Measurements from ENCODE around the gene PHKB.

PHKB gene

GRCh38 chr16:47567321-47567720, 106.2 kb downstream of the PHKB start:
- DNase-seq (ENCODE audit: low read depth, low spot score) = no peak

- no peak for DNase-seq (ENCODE audit: low read depth, low spot score)
These were observed 107.2 kb downstream of the PHKB start for GRCh38 chr16:47568351-47568750.

GRCh38 chr16:47571049-47571448, 109.9 kb downstream of the PHKB start:
- no peak for DNase-seq (ENCODE audit: low read depth, low spot score)

GRCh38 chr16:47571711-47572110, 110.6 kb downstream of the PHKB start:
- no peak for DNase-seq (ENCODE audit: low read depth, low spot score)

- peak; percentile 58 for DNase-seq (ENCODE audit: low read depth, low spot score)
These were observed 113.2 kb downstream of the PHKB start for GRCh38 chr16:47574091-47575054.

GRCh38 chr16:47577029-47577428, 115.9 kb downstream of the PHKB start:
- no peak for DNase-seq (ENCODE audit: low read depth, low spot score)

- DNase-seq (ENCODE audit: low read depth, low spot score) = no peak
These were observed 116.9 kb downstream of the PHKB start for GRCh38 chr16:47578033-47578432.

- peak; percentile 11 for DNase-seq (ENCODE audit: low read depth, low spot score)
These were observed 117.4 kb downstream of the PHKB start for GRCh38 chr16:47578573-47578972.

- DNase-seq (ENCODE audit: low read depth, low spot score) = no peak
These were observed 120.0 kb downstream of the PHKB start for GRCh38 chr16:47581114-47581513.

GRCh38 chr16:47584464-47585225, 123.5 kb downstream of the PHKB start:
- DNase-seq (ENCODE audit: low read depth, low spot score) = no peak

- DNase-seq (ENCODE audit: low read depth, low spot score) = no peak
These were observed 125.0 kb downstream of the PHKB start for GRCh38 chr16:47586121-47586520.

GRCh38 chr16:47590472-47590871, 129.3 kb downstream of the PHKB start:
- no peak for DNase-seq (ENCODE audit: low read depth, low spot score)

GRCh38 chr16:47592232-47592631, 131.1 kb downstream of the PHKB start:
- DNase-seq (ENCODE audit: low read depth, low spot score) = no peak

- DNase-seq (ENCODE audit: low read depth, low spot score) = no peak
These were observed 138.4 kb downstream of the PHKB start for GRCh38 chr16:47599512-47599911.

GRCh38 chr16:47600376-47600775, 139.2 kb downstream of the PHKB start:
- no peak for DNase-seq (ENCODE audit: low read depth, low spot score)

- no peak for DNase-seq (ENCODE audit: low read depth, low spot score)
These were observed 143.2 kb downstream of the PHKB start for GRCh38 chr16:47604306-47604705.

GRCh38 chr16:47611042-47611441, 149.9 kb downstream of the PHKB start:
- no peak for DNase-seq (ENCODE audit: low read depth, low spot score)

- no peak for DNase-seq (ENCODE audit: low read depth, low spot score)
These were observed 150.8 kb downstream of the PHKB start for GRCh38 chr16:47611848-47612493.

GRCh38 chr16:47612711-47613110, 151.6 kb downstream of the PHKB start:
- no peak for DNase-seq (ENCODE audit: low read depth, low spot score)

- DNase-seq (ENCODE audit: low read depth, low spot score) = no peak
These were observed 152.1 kb downstream of the PHKB start for GRCh38 chr16:47613251-47613650.

GRCh38 chr16:47617732-47618131, 156.6 kb downstream of the PHKB start:
- DNase-seq (ENCODE audit: low read depth, low spot score) = peak; percentile 31
